ENCODE data around the gene GLG1. TPM values are rescaled to one million over a fixed set of nuclear protein-coding genes. Genes with fewer than 3 reads are reported as not detected.
"Not testable (repeated sequence)": the region's sequence is repeated elsewhere in the genome, so short reads cannot be mapped to it uniquely, and the experiment has no call there.

Gene GLG1
- total RNA-seq, 1 donor from 2014 or later = 153 TPM

- peaks cover 11% of the 10 kb centered on the region for H3K36me3 Mint-ChIP-seq (ENCODE audit: low read depth, unreplicated experiment)
- H3K36me3 ChIP-seq (ENCODE audit: insufficient read depth, low read length) = no peaks in the 10 kb centered on the region
- H3K4me2 ChIP-seq (ENCODE audit: low read length) = no peak overlapping the region
- H3K4me1 Mint-ChIP-seq (ENCODE audit: low read depth, unreplicated experiment) = peaks cover 14% of the 10 kb centered on the region
- no peak for TF ChIP-seq EZH2 (IDR thresholded peaks at IDR 0.05; ENCODE audit: insufficient read depth, low read length)
- no peak for TF ChIP-seq CTCF (IDR thresholded peaks at IDR 0.05; ENCODE audit: insufficient read depth, low read depth, low read length)
- H3K27me3 Mint-ChIP-seq (ENCODE audit: low read depth, unreplicated experiment) = no peaks in the 10 kb centered on the region
- H4K20me1 ChIP-seq (ENCODE audit: insufficient read depth, low read length) = peaks cover 15% of the 10 kb centered on the region
- H3K27me3 ChIP-seq (ENCODE audit: insufficient read depth, low read length) = no peaks in the 10 kb centered on the region
- no peak overlapping the region for H3K27ac Mint-ChIP-seq (ENCODE audit: unreplicated experiment)
- no peak for DNase-seq (ENCODE audit: low read depth)
- H3K9me3 Mint-ChIP-seq (ENCODE audit: unreplicated experiment) = peaks cover 2% of the 10 kb centered on the region
- H3K9ac ChIP-seq (ENCODE audit: low read length) = no peak overlapping the region
- no peak for FAIRE-seq
- no peak overlapping the region for H3K27ac ChIP-seq (ENCODE audit: low read depth, low read length)
- no peaks in the 10 kb centered on the region for H3K9me3 ChIP-seq (ENCODE audit: insufficient read depth, low read depth, low read length)
- no peak overlapping the region for H2AFZ ChIP-seq (ENCODE audit: low read depth, low read length)
- no peak overlapping the region for H3K4me3 ChIP-seq (ENCODE audit: insufficient read depth, low read depth, low read length)
- H3K79me2 ChIP-seq (ENCODE audit: insufficient read depth, low read length) = peaks cover 10% of the 10 kb centered on the region
- no peak overlapping the region for H3K4me3 Mint-ChIP-seq (ENCODE audit: unreplicated experiment)
- peaks cover 5% of the 10 kb centered on the region for H3K4me1 ChIP-seq (ENCODE audit: insufficient read depth, low read length)
Measured at GRCh38 chr16:74524926-74525325, 82.0 kb downstream of the GLG1 start.

GRCh38 chr16:74524117-74524516 lies 82.8 kb downstream of the GLG1 start:
- Histone ChIP-seq H3K79me2 (ENCODE audit: insufficient read depth, low read length) (peaks cover 10% of the 10 kb centered on the region), H3K4me1 (ENCODE audit: insufficient read depth, low read length) (peaks cover 5% of the 10 kb centered on the region)

GRCh38 chr16:74523706-74524105 lies 83.2 kb downstream of the GLG1 start:
- not testable (repeated sequence) for H3K9me3 Mint-ChIP-seq (ENCODE audit: unreplicated experiment); H2AFZ ChIP-seq (ENCODE audit: low read depth, low read length); H3K27me3 Mint-ChIP-seq (ENCODE audit: low read depth, unreplicated experiment); H3K9me3 ChIP-seq (ENCODE audit: insufficient read depth, low read depth, low read length); H3K9ac ChIP-seq (ENCODE audit: low read length); H3K4me3 Mint-ChIP-seq (ENCODE audit: unreplicated experiment); H3K4me1 ChIP-seq (ENCODE audit: insufficient read depth, low read length); DNase-seq (ENCODE audit: low read depth); H3K27me3 ChIP-seq (ENCODE audit: insufficient read depth, low read length); FAIRE-seq; H3K4me3 ChIP-seq (ENCODE audit: insufficient read depth, low read depth, low read length); H3K36me3 ChIP-seq (ENCODE audit: insufficient read depth, low read length); H3K27ac ChIP-seq (ENCODE audit: low read depth, low read length); H3K27ac Mint-ChIP-seq (ENCODE audit: unreplicated experiment); H3K4me2 ChIP-seq (ENCODE audit: low read length)
- H3K4me1 Mint-ChIP-seq (ENCODE audit: low read depth, unreplicated experiment) = peaks cover 15% of the 10 kb centered on the region
- peaks cover 16% of the 10 kb centered on the region for H3K36me3 Mint-ChIP-seq (ENCODE audit: low read depth, unreplicated experiment)
- H4K20me1 ChIP-seq (ENCODE audit: insufficient read depth, low read length) = peaks cover 16% of the 10 kb centered on the region
- peaks cover 10% of the 10 kb centered on the region for H3K79me2 ChIP-seq (ENCODE audit: insufficient read depth, low read length)

More at GRCh38 chr16:74524117-74524516, 82.8 kb downstream of the GLG1 start:
- TF ChIP-seq CTCF (IDR thresholded peaks at IDR 0.05; ENCODE audit: insufficient read depth, low read depth, low read length) = no peak
- TF ChIP-seq EZH2 (IDR thresholded peaks at IDR 0.05; ENCODE audit: insufficient read depth, low read length) = no peak
- H3K4me1 Mint-ChIP-seq (ENCODE audit: low read depth, unreplicated experiment) = peaks cover 15% of the 10 kb centered on the region
- no peak overlapping the region for H3K27ac Mint-ChIP-seq (ENCODE audit: unreplicated experiment)
- Histone ChIP-seq H3K4me3 (ENCODE audit: insufficient read depth, low read depth, low read length) (no peak overlapping the region), H2AFZ (ENCODE audit: low read depth, low read length) (no peak overlapping the region), H3K27me3 (ENCODE audit: insufficient read depth, low read length) (no peaks in the 10 kb centered on the region), H3K9ac (ENCODE audit: low read length) (no peak overlapping the region), H3K36me3 (ENCODE audit: insufficient read depth, low read length) (no peaks in the 10 kb centered on the region), H3K9me3 (ENCODE audit: insufficient read depth, low read depth, low read length) (no peaks in the 10 kb centered on the region), H3K27ac (ENCODE audit: low read depth, low read length) (no peak overlapping the region), H3K4me2 (ENCODE audit: low read length) (no peak overlapping the region), H4K20me1 (ENCODE audit: insufficient read depth, low read length) (peaks cover 15% of the 10 kb centered on the region)
- DNase-seq (ENCODE audit: low read depth) (no peak), FAIRE-seq (no peak)
- peaks cover 2% of the 10 kb centered on the region for H3K9me3 Mint-ChIP-seq (ENCODE audit: unreplicated experiment)
- H3K36me3 Mint-ChIP-seq (ENCODE audit: low read depth, unreplicated experiment) = peaks cover 16% of the 10 kb centered on the region
- no peak overlapping the region for H3K4me3 Mint-ChIP-seq (ENCODE audit: unreplicated experiment)
- H3K27me3 Mint-ChIP-seq (ENCODE audit: low read depth, unreplicated experiment) = no peaks in the 10 kb centered on the region
